CD4-positive, alpha-beta T cell treated with Interleukin-10 for 1 hour (primary cell): ENCODE data around the gene ZSCAN5B.
"Not testable (repeated sequence)": the region's sequence is repeated elsewhere in the genome, so short reads cannot be mapped to it uniquely, and the experiment has no call there.

Source experiments
- DNase-seq: peaks from one replicate; pipeline ENCODE4 v3.0.0-alpha.2; 2020

Gene ZSCAN5B

DNA sequence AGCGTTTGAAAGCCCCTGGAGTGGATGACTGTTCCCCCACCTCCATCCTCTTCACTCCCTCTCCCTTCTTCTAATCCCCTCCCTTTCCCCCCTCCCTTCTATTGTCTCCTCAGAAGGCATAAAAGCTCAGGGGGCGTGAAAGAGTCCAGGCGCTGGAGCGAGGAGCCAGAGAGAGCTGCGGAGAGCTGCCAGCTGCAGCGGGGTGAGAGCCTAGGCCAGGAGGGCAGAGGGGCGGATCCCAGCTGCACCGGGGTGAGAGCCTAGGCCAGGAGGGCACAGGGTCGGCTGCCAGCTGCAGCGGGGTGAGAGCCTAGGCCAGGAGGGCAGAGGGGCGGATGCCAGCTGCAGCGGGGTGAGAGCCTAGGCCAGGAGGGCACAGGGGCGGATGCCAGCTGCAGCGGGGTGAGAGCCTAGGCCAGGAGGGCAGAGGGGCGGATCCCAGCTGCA, 21.7 kb downstream of the ZSCAN5B start, which contains the start of gene GALP:
Gene GALP (plus strand): TSS at position 148 of the 447 bp plus-strand sequence. CDS start 1,101 bp downstream, outside the sequence.
- DNase-seq, result not testable (repeated sequence)

GRCh38 chr19:56174550-56174949, 23.0 kb downstream of the ZSCAN5B start:
- DNase-seq, result no peak

- DNase-seq, result no peak
Observed at GRCh38 chr19:56174086-56174485, 23.5 kb downstream of the ZSCAN5B start.

DNA sequence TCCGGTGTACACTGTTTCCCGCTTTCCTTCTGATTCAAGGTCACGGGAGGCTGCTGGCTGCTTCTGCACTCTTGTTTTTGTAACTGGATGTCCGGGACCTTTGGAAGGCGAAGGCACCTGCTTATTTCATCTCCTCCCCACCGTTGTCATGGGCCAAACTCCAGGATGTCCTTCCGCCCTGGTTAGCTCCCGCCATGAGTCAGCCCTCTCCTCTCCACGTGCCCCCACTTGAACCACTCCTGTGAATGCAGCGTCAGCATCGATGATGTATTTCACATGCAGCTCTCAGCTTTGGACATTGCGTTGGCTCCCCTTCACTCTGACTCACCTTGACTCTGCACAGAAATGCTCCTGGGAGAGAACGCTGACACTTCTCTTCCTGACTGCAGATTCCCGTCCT, 27.3 kb downstream of the ZSCAN5B start:
- no peak for DNase-seq

DNA sequence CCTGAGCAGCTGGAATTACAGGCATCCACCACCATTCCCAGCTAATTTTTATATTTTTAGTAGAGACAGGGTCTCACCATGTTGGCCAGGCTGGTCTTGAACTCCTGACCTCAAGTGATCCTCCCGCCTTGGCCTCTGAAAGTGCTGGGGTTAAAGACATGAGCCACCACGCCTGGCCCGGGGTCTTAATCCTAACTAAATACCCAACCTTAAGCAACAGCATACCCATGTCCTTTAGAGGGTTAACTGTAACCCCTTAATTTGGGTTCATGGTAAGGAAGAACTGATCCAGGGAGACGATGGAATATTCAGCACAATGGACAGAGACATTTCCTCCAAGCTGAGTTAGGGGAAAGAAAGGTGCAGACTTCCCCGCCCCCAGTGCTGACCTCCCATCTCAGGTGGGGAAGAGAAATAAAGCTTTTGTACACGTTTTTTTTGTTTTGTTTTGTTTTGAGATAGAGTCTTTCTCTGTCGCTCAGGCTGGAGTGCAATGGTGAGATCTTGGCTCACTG, 30.5 kb downstream of the ZSCAN5B start:
- DNase-seq, result no peak

- no peak for DNase-seq
Observed at GRCh38 chr19:56163097-56163496, 34.5 kb downstream of the ZSCAN5B start.

- DNase-seq, result no peak
Observed at GRCh38 chr19:56162258-56162657, 35.3 kb downstream of the ZSCAN5B start.

- no peak for DNase-seq
Observed at GRCh38 chr19:56161534-56161933, 36.0 kb downstream of the ZSCAN5B start.

GRCh38 chr19:56159622-56160271, 37.8 kb downstream of the ZSCAN5B start:
- DNase-seq, result no peak

- DNase-seq, result no peak
Observed at GRCh38 chr19:56159009-56159559, 38.5 kb downstream of the ZSCAN5B start.

DNA sequence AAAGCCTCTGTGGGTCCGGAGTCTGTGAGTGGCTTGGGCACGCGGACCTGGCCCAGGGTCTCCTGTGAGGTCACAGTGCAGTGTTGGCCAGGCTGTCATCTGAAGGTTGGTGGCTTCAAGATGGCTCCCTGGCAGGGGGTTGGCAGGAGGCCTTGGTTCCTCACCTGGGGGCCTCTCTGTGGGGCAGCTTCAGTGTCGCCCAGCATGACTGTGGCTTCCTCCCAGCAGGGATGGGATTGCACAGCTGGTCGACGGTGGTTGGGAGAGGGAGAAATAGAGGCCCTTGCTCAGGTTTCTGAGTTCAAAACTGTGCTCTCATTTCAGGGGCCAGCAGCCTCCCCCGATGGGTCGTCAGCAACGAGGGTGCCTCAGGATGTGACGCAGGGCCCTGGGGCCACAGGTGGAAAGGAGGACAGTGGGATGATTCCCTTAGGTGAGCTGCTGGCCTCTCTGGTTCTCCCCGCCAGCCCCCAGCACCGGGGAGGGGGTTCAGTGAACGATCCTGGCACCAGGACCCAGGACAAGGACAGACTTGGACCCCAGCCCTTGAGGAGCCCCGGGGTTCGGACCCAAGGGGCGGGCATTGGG, 39.3 kb downstream of the ZSCAN5B start:
- no peak for DNase-seq

GRCh38 chr19:56156768-56157167, 40.8 kb downstream of the ZSCAN5B start:
- no peak for DNase-seq

GRCh38 chr19:56155124-56155687, 42.4 kb downstream of the ZSCAN5B start:
- no peak for DNase-seq

GRCh38 chr19:56153507-56153906, 44.1 kb downstream of the ZSCAN5B start:
- DNase-seq, result no peak

DNA sequence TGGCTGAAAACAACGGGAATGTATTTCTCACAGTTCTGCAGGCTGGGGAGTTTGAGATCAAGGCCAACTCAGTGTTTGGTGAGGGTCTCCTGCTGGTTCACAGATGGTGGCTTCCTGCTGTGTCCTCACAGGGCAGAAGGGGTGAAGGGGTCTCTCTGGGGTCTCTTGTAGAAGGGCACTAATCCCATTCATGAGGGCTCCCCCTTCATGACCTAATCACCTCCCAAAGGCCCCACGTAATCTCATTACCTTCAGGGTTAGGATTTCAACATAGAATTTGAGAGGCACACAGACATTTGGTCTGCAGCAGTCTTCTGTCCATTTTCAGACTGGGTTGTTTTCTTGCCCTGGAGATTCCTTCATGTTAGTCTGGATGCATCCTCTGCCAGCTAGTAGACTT, 44.9 kb downstream of the ZSCAN5B start:
- DNase-seq, result no peak

GRCh38 chr19:56150358-56150757, 47.2 kb downstream of the ZSCAN5B start:
- DNase-seq, result no peak

GRCh38 chr19:56149656-56150038, 47.9 kb downstream of the ZSCAN5B start:
- DNase-seq, result no peak

- not testable (repeated sequence) for DNase-seq
Observed at GRCh38 chr19:56148955-56149655, 48.5 kb downstream of the ZSCAN5B start.

DNA sequence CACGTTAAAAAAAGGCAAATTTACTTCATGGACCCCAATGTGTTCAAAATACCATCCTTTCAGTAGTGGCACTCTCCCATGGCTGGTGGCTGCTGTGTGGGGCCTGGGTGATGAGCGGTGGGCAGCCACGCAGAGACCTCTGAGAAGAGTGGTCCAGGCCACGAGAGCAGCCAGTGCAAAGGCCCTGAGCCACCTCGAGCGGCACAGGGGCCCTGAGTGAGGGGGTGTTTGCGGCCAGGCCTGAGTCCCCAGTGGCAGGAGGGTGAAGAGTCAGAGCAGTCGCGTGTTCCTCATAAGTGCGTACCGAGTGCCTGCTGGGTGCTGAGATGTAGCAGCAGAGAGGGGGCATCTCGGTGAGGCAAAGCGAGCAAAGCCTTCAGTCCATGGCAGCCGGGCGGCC, 49.5 kb downstream of the ZSCAN5B start:
- no peak for DNase-seq

DNA sequence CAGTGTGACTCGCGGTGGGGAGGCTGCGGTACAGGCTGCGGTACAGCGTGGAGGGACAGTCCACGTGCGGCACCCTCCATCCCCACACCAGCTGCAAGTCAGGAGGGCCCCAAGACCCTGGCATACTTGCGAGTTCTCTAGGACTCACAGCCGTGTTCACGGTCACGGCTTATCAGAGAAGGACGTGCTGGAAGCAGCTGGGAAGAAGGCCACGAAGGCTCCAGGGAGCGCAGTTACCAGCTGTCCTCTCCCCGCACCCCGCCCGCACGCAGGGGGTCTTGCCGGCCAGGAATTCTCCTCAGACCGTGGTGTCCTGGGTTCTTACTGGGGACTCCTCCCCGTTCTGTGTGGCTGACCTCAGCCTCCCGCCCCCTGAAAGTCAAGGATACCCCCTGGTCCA, 50.3 kb downstream of the ZSCAN5B start:
- no peak for DNase-seq

DNA sequence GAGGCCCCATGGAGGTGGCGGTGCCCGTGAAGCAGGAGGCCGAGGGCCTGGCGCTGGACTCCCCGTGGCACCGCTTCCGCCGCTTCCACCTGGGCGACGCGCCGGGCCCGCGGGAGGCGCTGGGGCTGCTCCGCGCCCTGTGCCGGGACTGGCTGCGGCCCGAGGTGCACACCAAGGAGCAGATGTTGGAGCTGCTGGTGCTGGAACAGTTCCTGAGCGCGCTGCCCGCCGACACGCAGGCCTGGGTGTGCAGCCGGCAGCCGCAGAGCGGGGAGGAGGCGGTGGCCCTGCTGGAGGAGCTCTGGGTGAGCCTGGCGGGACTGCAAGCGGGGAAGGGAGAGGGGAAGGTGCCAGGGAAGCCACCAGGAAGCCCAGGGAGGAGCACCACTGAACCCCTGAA, 50.7 kb downstream of the ZSCAN5B start:
- no peak for DNase-seq

DNA sequence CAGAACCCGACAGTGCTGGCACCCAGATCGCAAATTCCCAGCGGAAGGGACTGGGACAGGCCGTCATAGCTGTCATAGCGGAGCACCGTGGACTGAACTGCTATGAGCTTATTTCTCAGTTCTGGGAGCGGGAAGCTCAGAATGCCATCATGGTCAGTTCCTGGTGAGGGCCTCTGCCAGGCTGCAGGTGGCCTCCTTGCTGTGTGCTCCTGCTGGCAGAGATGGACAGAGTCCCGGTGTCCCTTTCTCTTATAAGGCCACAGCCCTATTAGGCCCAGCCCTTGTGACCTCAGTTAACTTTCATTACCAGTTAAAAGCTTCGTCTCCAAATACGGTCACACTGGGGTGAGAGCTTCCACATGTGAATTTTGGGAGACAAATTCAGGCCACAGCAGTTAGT, 51.9 kb downstream of the ZSCAN5B start:
- DNase-seq, result no peak

DNA sequence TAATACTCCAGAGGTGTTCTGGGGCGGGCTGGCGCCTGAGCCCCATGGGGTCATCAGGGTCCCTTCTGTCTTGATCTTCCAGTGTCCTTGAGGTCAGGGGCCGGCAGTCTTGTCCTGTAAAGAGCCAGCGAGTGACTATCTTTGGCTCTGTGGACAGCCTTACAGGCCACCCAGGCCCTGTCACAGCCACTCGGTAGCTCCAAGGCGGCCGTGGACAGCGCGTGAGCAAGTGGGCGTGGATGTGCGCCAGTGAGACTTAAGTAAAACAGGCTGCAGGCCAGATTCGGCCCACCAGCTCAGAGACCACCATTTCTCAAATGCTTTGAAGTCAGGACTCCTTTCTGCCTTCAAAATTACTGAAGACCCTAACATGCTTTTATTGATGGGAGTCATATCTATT, 52.8 kb downstream of the ZSCAN5B start:
- DNase-seq, result no peak
